ENCODE measurements around the gene MLLT1. TPM values are rescaled to one million over a fixed set of nuclear protein-coding genes. Genes with fewer than 3 reads are reported as not detected.
A peak's percentile ranks its signal among the peaks of the same experiment; 100 is the strongest.

Gene MLLT1
- total and polyA plus RNA-seq, 3 experiments from 2014 or later: 2.5 to 64.2 (median 63.9) TPM

- POLR2A ChIA-PET: no interaction called here
These were observed 50.4 kb downstream of the MLLT1 start for GRCh38 chr19:6229216-6229913.

GRCh38 chr19:6228551-6229215 is 51.1 kb downstream of the MLLT1 start:
- ChIA-PET POLR2A (no interaction called here), CTCF (interaction anchor here (1.7 kb wide), 1 partner anchor 10 kb away, joined by 6 read pairs; no protein-coding TSS in a partner anchor)
- no peak for DNase-seq
- Mint-ChIP-seq H3K27me3 (no peaks in the 10 kb centered on the region), H3K9me3 (no peaks in the 10 kb centered on the region), H3K4me1 (peaks cover 10 to 23% (median 18%) of the 10 kb centered on the region in 3 donors), H3K27ac (peak overlapping the region in 1 of 8 donors; percentile 94), H3K36me3 (peaks cover 0 to 45% (median 3%) of the 10 kb centered on the region in 3 donors), H3K4me3 (no peak overlapping the region)
- H3K27ac ChIP-seq (ENCODE audit: low read depth, low read length): no peak overlapping the region
- no peak overlapping the region for H3K4me3 ChIP-seq (ENCODE audit: low read length)
- H3K36me3 ChIP-seq (ENCODE audit: insufficient read depth, low read length): no peaks in the 10 kb centered on the region
- H3K9me3 ChIP-seq (ENCODE audit: low read length): no peaks in the 10 kb centered on the region
- no peaks in the 10 kb centered on the region for H3K4me1 ChIP-seq (ENCODE audit: insufficient read depth, low read length)
- no peaks in the 10 kb centered on the region for H3K27me3 ChIP-seq (ENCODE audit: insufficient read depth, low read length, poor library complexity, severe bottlenecking)

More at GRCh38 chr19:6229216-6229913, 50.4 kb downstream of the MLLT1 start:
- DNase-seq: no peak
- CTCF ChIA-PET: interaction anchor here (2.9 kb wide), 1 partner anchor 11 kb away, joined by 12 read pairs; no protein-coding TSS in a partner anchor
- H3K36me3 Mint-ChIP-seq: peaks cover 0 to 42% (median 3%) of the 10 kb centered on the region in 3 donors
- no peak overlapping the region for H3K27ac ChIP-seq (ENCODE audit: low read depth, low read length)
- no peaks in the 10 kb centered on the region for H3K4me1 ChIP-seq (ENCODE audit: insufficient read depth, low read length)
- no peaks in the 10 kb centered on the region for H3K9me3 Mint-ChIP-seq
- peak overlapping the region in 4 of 8 donors; percentile 51 to 87 (median 84) for H3K27ac Mint-ChIP-seq
- no peak overlapping the region for H3K4me3 ChIP-seq (ENCODE audit: low read length)
- H3K27me3 ChIP-seq (ENCODE audit: insufficient read depth, low read length, poor library complexity, severe bottlenecking): no peaks in the 10 kb centered on the region
- peaks cover 11 to 26% (median 19%) of the 10 kb centered on the region in 3 donors for H3K4me1 Mint-ChIP-seq
- no peaks in the 10 kb centered on the region for H3K27me3 Mint-ChIP-seq
- no peak overlapping the region for H3K4me3 Mint-ChIP-seq
- no peaks in the 10 kb centered on the region for H3K36me3 ChIP-seq (ENCODE audit: insufficient read depth, low read length)
- no peaks in the 10 kb centered on the region for H3K9me3 ChIP-seq (ENCODE audit: low read length)

GRCh38 chr19:6227936-6228325 is 51.8 kb downstream of the MLLT1 start:
- no peak overlapping the region for H3K27ac ChIP-seq (ENCODE audit: low read depth, low read length)

GRCh38 chr19:6227156-6227935 is 52.4 kb downstream of the MLLT1 start:
- Mint-ChIP-seq H3K4me3 (no peak overlapping the region), H3K27ac (peak overlapping the region in 1 of 8 donors; percentile 29), H3K27me3 (no peaks in the 10 kb centered on the region), H3K36me3 (peaks cover 0 to 57% (median 3%) of the 10 kb centered on the region in 3 donors), H3K4me1 (peaks cover 6 to 16% (median 15%) of the 10 kb centered on the region in 3 donors), H3K9me3 (no peaks in the 10 kb centered on the region)
- Histone ChIP-seq H3K9me3 (ENCODE audit: low read length) (no peaks in the 10 kb centered on the region), H3K36me3 (ENCODE audit: insufficient read depth, low read length) (no peaks in the 10 kb centered on the region), H3K27me3 (ENCODE audit: insufficient read depth, low read length, poor library complexity, severe bottlenecking) (no peaks in the 10 kb centered on the region), H3K4me1 (ENCODE audit: insufficient read depth, low read length) (no peaks in the 10 kb centered on the region), H3K27ac (ENCODE audit: low read depth, low read length) (no peak overlapping the region), H3K4me3 (ENCODE audit: low read length) (no peak overlapping the region)
- CTCF ChIA-PET: interaction anchor here (1.7 kb wide), 1 partner anchor 9 kb away, joined by 6 read pairs; no protein-coding TSS in a partner anchor
- peak in 1 of 5 donors; percentile 36 for DNase-seq
- POLR2A ChIA-PET: no interaction called here

More at GRCh38 chr19:6227936-6228325, 51.8 kb downstream of the MLLT1 start:
- Mint-ChIP-seq H3K36me3 (peaks cover 0 to 52% (median 3%) of the 10 kb centered on the region in 3 donors), H3K4me1 (peaks cover 10 to 20% (median 18%) of the 10 kb centered on the region in 3 donors), H3K4me3 (no peak overlapping the region), H3K27ac (peak overlapping the region in 1 of 8 donors; percentile 94), H3K27me3 (no peaks in the 10 kb centered on the region), H3K9me3 (no peaks in the 10 kb centered on the region)
- ChIA-PET POLR2A (no interaction called here), CTCF (interaction anchor here (1.7 kb wide), 1 partner anchor 9 kb away, joined by 6 read pairs; no protein-coding TSS in a partner anchor)
- no peak overlapping the region for H3K4me3 ChIP-seq (ENCODE audit: low read length)
- no peaks in the 10 kb centered on the region for H3K27me3 ChIP-seq (ENCODE audit: insufficient read depth, low read length, poor library complexity, severe bottlenecking)
- no peaks in the 10 kb centered on the region for H3K4me1 ChIP-seq (ENCODE audit: insufficient read depth, low read length)
- no peaks in the 10 kb centered on the region for H3K36me3 ChIP-seq (ENCODE audit: insufficient read depth, low read length)
- DNase-seq: peak in 1 of 5 donors; percentile 5
- H3K9me3 ChIP-seq (ENCODE audit: low read length): no peaks in the 10 kb centered on the region

GRCh38 chr19:6226444-6227155 is 53.2 kb downstream of the MLLT1 start:
- H3K27ac ChIP-seq (ENCODE audit: low read depth, low read length): no peak overlapping the region
- ChIA-PET POLR2A (no interaction called here), CTCF (no interaction called here)
- no peaks in the 10 kb centered on the region for H3K4me1 ChIP-seq (ENCODE audit: insufficient read depth, low read length)
- H3K27me3 Mint-ChIP-seq: no peaks in the 10 kb centered on the region
- H3K4me1 Mint-ChIP-seq: peaks cover 4 to 12% (median 11%) of the 10 kb centered on the region in 3 donors
- H3K4me3 ChIP-seq (ENCODE audit: low read length): no peak overlapping the region
- DNase-seq: peak in 1 of 5 donors; percentile 31
- no peaks in the 10 kb centered on the region for H3K36me3 ChIP-seq (ENCODE audit: insufficient read depth, low read length)
- peak overlapping the region in 1 of 7 donors; percentile 75 for H3K4me3 Mint-ChIP-seq
- H3K36me3 Mint-ChIP-seq: peaks cover 0 to 63% (median 3%) of the 10 kb centered on the region in 3 donors
- peak overlapping the region in 1 of 8 donors; percentile 47 for H3K27ac Mint-ChIP-seq
- no peaks in the 10 kb centered on the region for H3K9me3 Mint-ChIP-seq
- no peaks in the 10 kb centered on the region for H3K9me3 ChIP-seq (ENCODE audit: low read length)
- H3K27me3 ChIP-seq (ENCODE audit: insufficient read depth, low read length, poor library complexity, severe bottlenecking): no peaks in the 10 kb centered on the region

- H3K27me3 ChIP-seq (ENCODE audit: insufficient read depth, low read length, poor library complexity, severe bottlenecking): no peaks in the 10 kb centered on the region
- DNase-seq: peak in 1 of 5 donors; percentile 4
- H3K27ac ChIP-seq (ENCODE audit: low read depth, low read length): no peak overlapping the region
- H3K36me3 ChIP-seq (ENCODE audit: insufficient read depth, low read length): no peaks in the 10 kb centered on the region
- Mint-ChIP-seq H3K4me3 (no peak overlapping the region), H3K9me3 (no peaks in the 10 kb centered on the region), H3K36me3 (peaks cover 0 to 68% (median 3%) of the 10 kb centered on the region in 3 donors), H3K4me1 (peaks cover 4 to 10% (median 10%) of the 10 kb centered on the region in 3 donors), H3K27ac (peak overlapping the region in 1 of 8 donors; percentile 24), H3K27me3 (no peaks in the 10 kb centered on the region)
- no peaks in the 10 kb centered on the region for H3K4me1 ChIP-seq (ENCODE audit: insufficient read depth, low read length)
- no peaks in the 10 kb centered on the region for H3K9me3 ChIP-seq (ENCODE audit: low read length)
- H3K4me3 ChIP-seq (ENCODE audit: low read length): no peak overlapping the region
- ChIA-PET CTCF (no interaction called here), POLR2A (no interaction called here)
These were observed 53.8 kb downstream of the MLLT1 start for GRCh38 chr19:6226012-6226411.

GRCh38 chr19:6225232-6225865 is 54.4 kb downstream of the MLLT1 start:
- H3K9me3 Mint-ChIP-seq: no peaks in the 10 kb centered on the region
- no peaks in the 10 kb centered on the region for H3K36me3 ChIP-seq (ENCODE audit: insufficient read depth, low read length)

More at GRCh38 chr19:6225232-6225865, 54.4 kb downstream of the MLLT1 start:
- H3K27ac Mint-ChIP-seq: peak overlapping the region in 1 of 8 donors; percentile 24
- peaks cover 0 to 6% (median 5%) of the 10 kb centered on the region in 3 donors for H3K4me1 Mint-ChIP-seq
- Histone ChIP-seq H3K27me3 (ENCODE audit: insufficient read depth, low read length, poor library complexity, severe bottlenecking) (no peaks in the 10 kb centered on the region), H3K9me3 (ENCODE audit: low read length) (no peaks in the 10 kb centered on the region), H3K4me3 (ENCODE audit: low read length) (no peak overlapping the region), H3K27ac (ENCODE audit: low read depth, low read length) (no peak overlapping the region), H3K4me1 (ENCODE audit: insufficient read depth, low read length) (no peaks in the 10 kb centered on the region)
- ChIA-PET CTCF (no interaction called here), POLR2A (no interaction called here)
- H3K27me3 Mint-ChIP-seq: no peaks in the 10 kb centered on the region
- peak in 1 of 5 donors; percentile 30 for DNase-seq
- peaks cover 0 to 62% (median 3%) of the 10 kb centered on the region in 3 donors for H3K36me3 Mint-ChIP-seq
- no peak overlapping the region for H3K4me3 Mint-ChIP-seq

Data from CD8-positive, alpha-beta memory T cell (primary cell).